HepG2 (cell line): ENCODE results near the gene COX7A2L. TPM values are rescaled to one million over a fixed set of nuclear protein-coding genes. Genes with fewer than 3 reads are reported as not detected.
"Not testable (repeated sequence)": the region's sequence is repeated elsewhere in the genome, so short reads cannot be mapped to it uniquely, and the experiment has no call there.

Experiments used
- BCL6 ChIP-seq: IDR thresholded peaks from 2 replicates; pipeline ENCODE4 v1.6.1; 2016; ENCODE audit warnings: missing genetic modification reagents, missing compliant biosample characterization
- CHD4 ChIP-seq: fragments of 200-600 bp; sonication (generic); IDR thresholded peaks from 2 replicates; pipeline ENCODE4 v1.7.0; 2017; ENCODE audit warnings: mild to moderate bottlenecking, low read length, borderline replicate concordance
- CREB1 ChIP-seq, 2 experiments: fragments of 450-650 bp in 1 of 2; IDR thresholded peaks; 2 replicates each; pipeline ENCODE4 v1.6.1; 2016 to 2017; ENCODE audit warnings: control low read depth in 1 of 2, mild to moderate bottlenecking in 1 of 2, missing compliant biosample characterization in 1 of 2, missing genetic modification characterization in 1 of 2
- DPF2 ChIP-seq: sonication (generic); formaldehyde crosslinking; IDR thresholded peaks from 2 replicates; pipeline ENCODE4 v1.4.0; 2020; ENCODE audit warnings: mild to moderate bottlenecking, low read depth, missing genetic modification reagents, borderline replicate concordance
- EP300 ChIP-seq, 3 experiments: sonication (generic) in 1 of 3; formaldehyde crosslinking in 1 of 3; IDR thresholded peaks; 2 replicates each; pipeline versions ENCODE4 v1.5.1 to v1.6.1; 2011 to 2020; ENCODE audit warnings: low read depth in 2 of 3, low read length in 2 of 3, borderline replicate concordance in 1 of 3, improper control_type of control experiment in 1 of 3, mild to moderate bottlenecking in 1 of 3, missing genetic modification reagents in 1 of 3, moderate library complexity in 1 of 3
- HOXA3 ChIP-seq: sonication (generic); formaldehyde crosslinking; IDR thresholded peaks from 2 replicates; pipeline ENCODE4 v1.5.0; 2020; ENCODE audit warnings: missing genetic modification reagents
- KDM3A ChIP-seq: IDR thresholded peaks from 2 replicates; pipeline ENCODE4 v1.6.1; 2018; ENCODE audit warnings: low read depth, missing compliant biosample characterization
- LCORL ChIP-seq, 2 experiments: fragments of 450-650 bp in 1 of 2; sonication (generic) in 1 of 2; formaldehyde crosslinking in 1 of 2; IDR thresholded peaks; 2 replicates each; pipeline versions ENCODE4 v1.5.0 to v1.6.1; 2017 to 2020; ENCODE audit warnings: antibody characterized with exemption in 1 of 2, missing genetic modification reagents in 1 of 2
- MAFF ChIP-seq: IDR thresholded peaks from 2 replicates; pipeline ENCODE4 v1.6.1; 2011; ENCODE audit warnings: low read depth, low read length, improper control_type of control experiment
- MYPOP ChIP-seq: sonication (generic); formaldehyde crosslinking; IDR thresholded peaks from 2 replicates; pipeline ENCODE4 v1.8.1; 2023; ENCODE audit warnings: mild to moderate bottlenecking, moderate library complexity, missing genetic modification reagents
- NCOA2 ChIP-seq: sonication (generic); formaldehyde crosslinking; IDR thresholded peaks from 2 replicates; pipeline ENCODE4 v1.8.0; 2022; ENCODE audit warnings: inconsistent platforms
- NR2C2 ChIP-seq: sonication (generic); formaldehyde crosslinking; IDR thresholded peaks from 2 replicates; pipeline ENCODE4 v1.4.0; 2020; ENCODE audit warnings: missing genetic modification reagents, mild to moderate bottlenecking, moderate library complexity, borderline replicate concordance
- NR2F6 ChIP-seq, 2 experiments: IDR thresholded peaks; 2 replicates each; pipeline ENCODE4 v1.6.1; 2016; ENCODE audit warnings: antibody characterized with exemption in 1 of 2, mild to moderate bottlenecking in 1 of 2
- POGZ ChIP-seq: sonication (generic); formaldehyde crosslinking; IDR thresholded peaks from 2 replicates; pipeline ENCODE4 v1.4.0; 2020; ENCODE audit warnings: mild to moderate bottlenecking, missing genetic modification reagents
- POLR2AphosphoS2 ChIP-seq: IDR thresholded peaks from 2 replicates; pipeline ENCODE4 v1.6.1; 2011; ENCODE audit warnings: low read depth, low read length, improper control_type of control experiment
- RAD21 ChIP-seq: fragments of 450-650 bp; formaldehyde crosslinking; IDR thresholded peaks from 2 replicates; pipeline ENCODE4 v1.5.0; 2020; ENCODE audit warnings: mild to moderate bottlenecking
- SAP130 ChIP-seq: IDR thresholded peaks from 2 replicates; pipeline ENCODE4 v1.6.1; 2016; ENCODE audit warnings: low read depth
- SMAD3 ChIP-seq: sonication (generic); formaldehyde crosslinking; IDR thresholded peaks from 2 replicates; pipeline ENCODE4 v1.4.0; 2020; ENCODE audit warnings: missing genetic modification reagents
- SOX6 ChIP-seq, 2 experiments: fragments of 450-650 bp in 1 of 2; sonication (generic) in 1 of 2; formaldehyde crosslinking in 1 of 2; IDR thresholded peaks; 2 replicates each; pipeline versions ENCODE4 v1.4.0 to v1.6.1; 2017 to 2020; ENCODE audit warnings: antibody characterized with exemption in 1 of 2, mild to moderate bottlenecking in 1 of 2, missing genetic modification reagents in 1 of 2
- TEAD3 ChIP-seq: optimal IDR thresholded peaks from 2 replicates; pipeline ENCODE3; 2016; ENCODE audit warnings: borderline replicate concordance
- THAP11 ChIP-seq: IDR thresholded peaks from 2 replicates; pipeline ENCODE4 v1.6.1; 2016; ENCODE audit warnings: missing biosample characterization, missing genetic modification reagents
- ZBTB3 ChIP-seq: sonication (generic); formaldehyde crosslinking; IDR thresholded peaks from 2 replicates; pipeline ENCODE4 v1.4.0; 2020; ENCODE audit warnings: low read depth, mild to moderate bottlenecking, moderate library complexity, missing genetic modification reagents, borderline replicate concordance
- ZMYM3 ChIP-seq: sonication (generic); formaldehyde crosslinking; IDR thresholded peaks from 2 replicates; pipeline ENCODE4 v1.5.1; 2020; ENCODE audit warnings: mild to moderate bottlenecking, missing genetic modification reagents
- ZNF362 ChIP-seq: sonication (generic); formaldehyde crosslinking; IDR thresholded peaks from 2 replicates; pipeline ENCODE4 v1.4.0; 2020; ENCODE audit warnings: missing genetic modification reagents, mild to moderate bottlenecking, borderline replicate concordance
- ZSCAN9 ChIP-seq: IDR thresholded peaks from 2 replicates; pipeline ENCODE4 v1.6.1; 2016; ENCODE audit warnings: borderline replicate concordance
- polyA plus RNA-seq, 8 experiments: library from polyadenylated mRNA; depleted of rRNA in 3 of 8; stranded (reverse) in 7 of 8; unstranded in 1 of 8; fragments of >200 nt; fragmentation: Illumina TruSeq in 4 of 8; extraction: Trizol in 4 of 8; gene quantifications; 2 replicates each; pipeline versions ENCODE4 v1.2.1 to v1.2.3, GENCODE V29; 2011 to 2016; ENCODE audit warnings: low read depth in 4 of 8, missing spikeins in 1 of 8, mixed read lengths in 1 of 8; ENCODE audit not compliant: insufficient read depth in 1 of 8
- total RNA-seq, 5 experiments: library from RNA; depleted of rRNA; stranded (reverse); fragments of >200 nt; fragmentation: Illumina TruSeq; extraction: Trizol; gene quantifications; 2 replicates each; pipeline ENCODE4 v1.2.3, GENCODE V29; 2016; ENCODE audit warnings: low read depth in 1 of 5
- TF ChIP-seq, protein P1 (sequence below): sonication (generic); formaldehyde crosslinking; IDR thresholded peaks from 2 replicates; pipeline ENCODE4 v1.4.0; 2020; ENCODE audit warnings: missing genetic modification reagents

The COX7A2L gene
- total and polyA plus RNA-seq, 2 of the 13 experiments (the other 11 are each of a cell fraction or from before 2014, with no cell fraction given): 155 to 201 TPM

DNA sequence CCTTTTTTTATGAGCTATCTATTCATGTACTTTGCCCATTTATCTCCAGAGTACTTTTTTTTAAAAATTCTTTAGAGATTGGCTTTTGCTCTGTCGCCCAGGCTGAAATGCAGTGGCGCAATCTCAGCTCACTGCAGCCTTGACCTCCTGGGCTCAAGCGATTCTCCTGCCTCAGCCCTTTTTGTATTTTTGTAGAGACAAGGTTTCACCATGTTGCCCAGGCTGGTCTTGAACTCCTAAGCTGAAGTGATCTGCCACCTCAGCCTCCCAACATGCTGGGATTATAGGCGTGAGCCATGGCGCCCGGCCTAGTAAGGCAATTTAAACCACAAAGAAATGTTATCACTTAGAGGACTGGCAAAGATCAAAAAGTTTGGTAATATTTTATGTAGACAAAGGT, 14.2 kb downstream of the COX7A2L start (continued):
- TF ChIP-seq, protein P1, sequence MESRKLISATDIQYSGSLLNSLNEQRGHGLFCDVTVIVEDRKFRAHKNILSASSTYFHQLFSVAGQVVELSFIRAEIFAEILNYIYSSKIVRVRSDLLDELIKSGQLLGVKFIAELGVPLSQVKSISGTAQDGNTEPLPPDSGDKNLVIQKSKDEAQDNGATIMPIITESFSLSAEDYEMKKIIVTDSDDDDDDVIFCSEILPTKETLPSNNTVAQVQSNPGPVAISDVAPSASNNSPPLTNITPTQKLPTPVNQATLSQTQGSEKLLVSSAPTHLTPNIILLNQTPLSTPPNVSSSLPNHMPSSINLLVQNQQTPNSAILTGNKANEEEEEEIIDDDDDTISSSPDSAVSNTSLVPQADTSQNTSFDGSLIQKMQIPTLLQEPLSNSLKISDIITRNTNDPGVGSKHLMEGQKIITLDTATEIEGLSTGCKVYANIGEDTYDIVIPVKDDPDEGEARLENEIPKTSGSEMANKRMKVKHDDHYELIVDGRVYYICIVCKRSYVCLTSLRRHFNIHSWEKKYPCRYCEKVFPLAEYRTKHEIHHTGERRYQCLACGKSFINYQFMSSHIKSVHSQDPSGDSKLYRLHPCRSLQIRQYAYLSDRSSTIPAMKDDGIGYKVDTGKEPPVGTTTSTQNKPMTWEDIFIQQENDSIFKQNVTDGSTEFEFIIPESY (CRISPR knock-in tag): peak; percentile 76
- TF ChIP-seq RAD21 (CRISPR knock-in tag) (peak; percentile 33; the same call in 1 of the 2 replicates), CREB1 (CRISPR knock-in tag; IDR thresholded peaks at IDR 0.05) (peak; percentile 34; the same call in 1 of the 2 replicates), DPF2 (peak; percentile 65; the same call in 1 of the 2 replicates), SAP130 (CRISPR knock-in tag) (peak; percentile 55; the same call in 1 of the 2 replicates), SOX6 (CRISPR knock-in tag; IDR thresholded peaks at IDR 0.05) (peak; percentile 64), ZNF362 (CRISPR knock-in tag) (peak; percentile 84), HOXA3 (CRISPR knock-in tag) (peak; percentile 77), ZMYM3 (peak; percentile 42; the same call in 1 of the 2 replicates), MYPOP (CRISPR knock-in tag) (peak; percentile 31; the same call in 1 of the 2 replicates), NCOA2 (CRISPR knock-in tag) (peak; percentile 59), NR2F6 (IDR thresholded peaks at IDR 0.05) (peak; percentile 91), NR2F6 (CRISPR knock-in tag; IDR thresholded peaks at IDR 0.05) (peak; percentile 97), KDM3A (0 out of 2 replicates have a peak, but pooled peaks have one; percentile 27), MAFF (peak; percentile 58; the same call in 1 of the 2 replicates), POLR2AphosphoS2 (peak; percentile 61; the same call in 1 of the 2 replicates), THAP11 (CRISPR knock-in tag) (0 out of 2 replicates have a peak, but pooled peaks have one; percentile 32), EP300 (IDR thresholded peaks at IDR 0.05; ENCODE audit: low read depth in 2 of 2, low read length in 2 of 2) (peak in 1 of 2 experiments; percentile 42; a peak in 2 of 4 replicates), BCL6 (CRISPR knock-in tag) (peak; percentile 45; the same call in 1 of the 2 replicates), POGZ (peak; percentile 62), ZBTB3 (CRISPR knock-in tag) (0 out of 2 replicates have a peak, but pooled peaks have one; percentile 49), TEAD3 (peak; percentile 72), CHD4 (peak; percentile 79; the same call in 1 of the 2 replicates), ZSCAN9 (CRISPR knock-in tag) (peak; percentile 48; the same call in 1 of the 2 replicates), LCORL (CRISPR knock-in tag; IDR thresholded peaks at IDR 0.05) (peak; percentile 63; the same call in 1 of the 2 replicates), NR2C2 (peak; percentile 75; the same call in 1 of the 2 replicates), SMAD3 (peak; percentile 42; the same call in 1 of the 2 replicates)
- not testable (repeated sequence) for TF ChIP-seq CREB1 (IDR thresholded peaks at IDR 0.05); SOX6 (IDR thresholded peaks at IDR 0.05); EP300 (CRISPR knock-in tag; IDR thresholded peaks at IDR 0.05; ENCODE audit: borderline replicate concordance); LCORL (IDR thresholded peaks at IDR 0.05)
